Measurements from ENCODE around the gene SSH2.

SSH2 gene

DNA sequence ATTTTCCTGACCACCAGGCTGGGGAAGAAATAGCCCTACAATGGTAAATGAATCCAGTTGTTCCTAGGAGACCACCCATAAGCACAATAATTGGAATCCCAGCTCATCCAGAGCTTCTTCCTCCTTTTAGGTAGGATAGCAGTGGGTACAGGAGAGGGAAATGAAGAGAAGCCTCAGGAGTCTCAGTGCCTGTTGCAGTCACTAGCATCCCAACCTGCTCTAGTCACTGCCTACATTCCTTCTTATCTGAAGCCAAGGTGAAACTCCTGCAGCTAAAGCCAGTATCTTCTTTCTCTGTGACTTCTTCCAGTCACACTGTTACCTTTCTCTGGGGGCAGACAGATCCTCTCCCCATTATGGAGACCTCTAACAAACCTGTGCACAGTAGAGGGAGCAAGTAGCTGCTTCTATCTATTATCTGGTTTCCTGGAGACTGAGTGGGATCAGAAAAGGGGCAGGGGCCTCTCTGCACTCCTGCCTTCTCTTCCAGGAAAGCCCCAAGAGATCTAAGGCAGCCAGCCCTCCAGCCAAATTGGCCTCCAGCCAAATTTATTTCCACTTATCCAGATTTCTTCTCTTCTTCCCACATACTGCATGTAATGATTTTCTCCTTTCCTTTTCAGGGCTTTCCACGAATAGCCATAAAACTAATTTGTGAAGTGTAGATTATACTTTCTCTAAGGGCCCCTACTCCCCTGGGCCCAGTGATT is 85.5 kb downstream of the SSH2 start:
- TF ChIP-seq CTCF (IDR thresholded peaks at IDR 0.05; ENCODE audit: extremely low read depth, missing control alignments): no peak
- no peak for DNase-seq (ENCODE audit: low spot score)

DNA sequence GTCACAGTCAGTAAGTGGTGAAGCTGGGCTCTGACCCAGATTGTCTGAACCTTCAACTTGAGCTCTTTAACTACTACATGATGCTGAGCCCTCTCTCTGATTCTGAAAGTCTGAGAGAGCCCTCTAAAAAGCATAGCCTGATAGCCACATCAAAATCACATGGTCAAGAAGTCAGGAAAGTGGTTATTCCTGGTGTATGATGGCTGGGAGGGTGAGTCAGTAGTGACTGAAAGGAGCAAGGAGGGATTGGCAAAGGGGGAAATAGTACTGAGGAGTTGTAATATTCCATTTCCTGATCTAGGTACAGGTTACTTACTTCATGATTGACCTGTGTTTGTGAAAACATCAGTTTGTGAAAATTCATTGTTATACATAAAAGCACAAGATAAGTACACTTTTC is 89.1 kb downstream of the SSH2 start:
- DNase-seq (ENCODE audit: low spot score): no peak
- TF ChIP-seq CTCF (IDR thresholded peaks at IDR 0.05; ENCODE audit: extremely low read depth, missing control alignments): no peak

GRCh38 chr17:29839656-29840055 is 90.4 kb downstream of the SSH2 start:
- DNase-seq (ENCODE audit: low spot score): no peak
- TF ChIP-seq CTCF (IDR thresholded peaks at IDR 0.05; ENCODE audit: extremely low read depth, missing control alignments): no peak

DNA sequence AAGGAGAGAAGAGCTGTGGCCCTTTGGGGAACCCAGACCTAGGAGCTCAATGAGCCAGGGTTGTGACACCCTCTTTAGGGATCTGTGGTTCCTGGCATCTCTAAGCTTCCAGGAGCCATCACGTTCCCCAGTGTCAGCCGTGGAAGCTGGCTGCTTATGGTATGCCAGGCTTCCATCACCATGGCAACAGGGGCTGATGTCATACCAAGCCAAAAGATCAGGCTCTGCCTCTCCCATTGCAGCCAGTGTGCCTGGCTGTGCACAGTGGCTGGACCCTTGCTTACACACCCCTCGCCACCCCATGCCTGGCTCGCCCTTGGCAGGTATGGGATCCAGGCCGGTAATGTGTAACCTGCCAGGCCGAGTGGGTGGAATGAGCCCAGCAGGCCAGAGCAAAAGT is 91.1 kb downstream of the SSH2 start:
- no peak for TF ChIP-seq CTCF (IDR thresholded peaks at IDR 0.05; ENCODE audit: extremely low read depth, missing control alignments)

GRCh38 chr17:29837531-29837930 is 92.5 kb downstream of the SSH2 start:
- no peak for TF ChIP-seq CTCF (IDR thresholded peaks at IDR 0.05; ENCODE audit: extremely low read depth, missing control alignments)
- no peak for DNase-seq (ENCODE audit: low spot score)

More for the DNA sequence above, 91.1 kb downstream of the SSH2 start:
- no peak for DNase-seq (ENCODE audit: low spot score)

DNA sequence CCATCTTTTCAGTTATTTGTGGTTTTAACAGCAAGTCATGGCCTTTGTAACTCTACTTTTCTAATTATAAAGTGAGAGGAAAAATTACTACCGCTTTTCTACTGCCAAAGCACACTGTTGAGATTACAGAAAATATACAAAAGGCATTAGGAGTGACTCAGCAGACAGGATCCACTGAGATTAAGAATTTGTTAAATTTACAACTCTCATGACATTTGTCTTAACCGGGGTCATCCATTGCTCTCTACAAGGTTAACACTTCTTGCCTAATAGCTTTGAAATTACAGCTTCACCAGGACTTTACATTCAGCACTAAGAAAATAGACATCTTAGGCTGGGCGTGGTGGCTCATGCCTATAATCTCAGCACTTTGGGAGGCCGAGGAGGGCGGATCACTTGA is 93.4 kb downstream of the SSH2 start:
- no peak for TF ChIP-seq CTCF (IDR thresholded peaks at IDR 0.05; ENCODE audit: extremely low read depth, missing control alignments)
- DNase-seq (ENCODE audit: low spot score): no peak

GRCh38 chr17:29835435-29836351 is 94.3 kb downstream of the SSH2 start:
- DNase-seq (ENCODE audit: low spot score): no peak
- TF ChIP-seq CTCF (IDR thresholded peaks at IDR 0.05; ENCODE audit: extremely low read depth, missing control alignments): no peak

Measured in GM20000 (cell line).